Liver (tissue), 9 donors: ENCODE results near the gene LIFR. TPM values are rescaled to one million over a fixed set of nuclear protein-coding genes. Genes with fewer than 3 reads are reported as not detected.

Experiments
- DNase-seq: peaks from one replicate; pipeline ENCODE4 v3.0.0-alpha.2; 2017; ENCODE audit warnings: low spot score
- H3K27ac ChIP-seq, 2 donors: one replicate each; pipeline ENCODE4 v1.7.0; 2013; ENCODE audit warnings: inconsistent platforms in 2 of 2, low read length in 2 of 2, control low read depth in 1 of 2, low read depth in 1 of 2, mild to moderate bottlenecking in 1 of 2
- H3K27me3 ChIP-seq, 4 donors: one replicate each; pipeline versions ENCODE4 v1.6.1 to v1.7.0; 2013; ENCODE audit warnings: low read length in 3 of 4, inconsistent platforms in 1 of 4, mild to moderate bottlenecking in 1 of 4, moderate library complexity in 1 of 4; ENCODE audit not compliant: control insufficient read depth in 4 of 4, insufficient read depth in 4 of 4
- H3K36me3 ChIP-seq, 4 donors: one replicate each; pipeline versions ENCODE4 v1.6.1 to v1.7.0; 2013; ENCODE audit warnings: low read length in 3 of 4, mild to moderate bottlenecking in 3 of 4, low read depth in 1 of 4, moderate library complexity in 1 of 4; ENCODE audit not compliant: control insufficient read depth in 4 of 4, insufficient read depth in 3 of 4
- H3K4me1 ChIP-seq, 4 donors: one replicate each; pipeline versions ENCODE4 v1.6.1 to v1.7.0; 2013; ENCODE audit warnings: low read length in 3 of 4, mild to moderate bottlenecking in 3 of 4, moderate library complexity in 1 of 4; ENCODE audit not compliant: control insufficient read depth in 4 of 4, insufficient read depth in 4 of 4
- H3K4me3 ChIP-seq, 3 donors: one replicate each; pipeline versions ENCODE4 v1.6.1 to v1.7.0; 2013; ENCODE audit warnings: low read length in 3 of 3, control low read depth in 1 of 3, low read depth in 1 of 3, mild to moderate bottlenecking in 1 of 3
- H3K9ac ChIP-seq, 2 donors: one replicate each; pipeline ENCODE4 v1.7.0; 2013; ENCODE audit warnings: low read length in 2 of 2, mild to moderate bottlenecking in 2 of 2, moderate library complexity in 2 of 2, control low read depth in 1 of 2, low read depth in 1 of 2
- H3K9me3 ChIP-seq, 4 donors: one replicate each; pipeline versions ENCODE4 v1.6.1 to v1.7.0; 2013; ENCODE audit warnings: low read length in 3 of 4; ENCODE audit not compliant: control insufficient read depth in 4 of 4
- EGR1 ChIP-seq, 2 donors: IDR thresholded peaks; 2 replicates each; pipeline ENCODE4 v1.6.1; 2016 to 2018; ENCODE audit warnings: antibody characterized with exemption in 2 of 2, low read depth in 2 of 2
- HNF4G ChIP-seq: IDR thresholded peaks from 2 replicates; pipeline ENCODE4 v1.6.1; 2016; ENCODE audit warnings: antibody characterized with exemption
- NR2F2 ChIP-seq: IDR thresholded peaks from 2 replicates; pipeline ENCODE4 v1.6.1; 2016; ENCODE audit warnings: antibody characterized with exemption
- RAD21 ChIP-seq, 2 donors: IDR thresholded peaks; 2 replicates each; pipeline ENCODE4 v1.6.1; 2016; ENCODE audit warnings: antibody characterized with exemption in 2 of 2, mild to moderate bottlenecking in 2 of 2
- RXRA ChIP-seq, 2 donors: IDR thresholded peaks; 2 replicates each; pipeline ENCODE4 v1.6.1; 2017 to 2018; ENCODE audit warnings: antibody characterized with exemption in 2 of 2, mild to moderate bottlenecking in 1 of 2
- SP1 ChIP-seq: IDR thresholded peaks from 2 replicates; pipeline ENCODE4 v1.6.1; 2018; ENCODE audit warnings: antibody characterized with exemption, mild to moderate bottlenecking
- TAF1 ChIP-seq: conservative IDR thresholded peaks from 2 replicates; pipeline ENCODE4 v1.6.1; 2016; ENCODE audit warnings: antibody characterized with exemption, mild to moderate bottlenecking
- WGBS: extraction: QIAGEN DNeasy Blood & Tissue Kit; methylation state at CpG from one replicate; pipeline ENCODE4 v1.1.7; 2013; 5-methylcytosine and 5-hydroxymethylcytosine counted together
- polyA plus RNA-seq, 2 donors: library from polyadenylated mRNA; stranded (reverse) in 1 of 2; unstranded in 1 of 2; fragments of 200-250 nt in 1 of 2; fragments of >200 nt in 1 of 2; fragmentation: Nextera tagmentation in 1 of 2; extraction: Ambion mirVana in 1 of 2; gene quantifications; one replicate each; pipeline versions ENCODE4 v1.2.1 to v1.2.3, GENCODE V29; 2013 to 2015
- total RNA-seq, 2 donors: library from RNA; depleted of rRNA; stranded (reverse); fragments of >200 nt; gene quantifications; one replicate each; pipeline ENCODE4 v1.2.3, GENCODE V29; 2014
- TF ChIP-seq, protein P1 (sequence below): IDR thresholded peaks from 2 replicates; pipeline ENCODE4 v1.6.1; 2016; ENCODE audit warnings: antibody characterized with exemption, mild to moderate bottlenecking
- TF ChIP-seq, protein P2 (sequence below): IDR thresholded peaks from 2 replicates; pipeline ENCODE4 v1.6.1; 2016; ENCODE audit warnings: antibody characterized with exemption
- donor health status: healthy.
- donor health status: healthy.
- donor health status: healthy.
- donor health status: healthy.
- donor health status: healthy.

Gene LIFR
- total and polyA plus RNA-seq, 4 donors: 10.5 to 79.7 (median 32.8) TPM

DNA sequence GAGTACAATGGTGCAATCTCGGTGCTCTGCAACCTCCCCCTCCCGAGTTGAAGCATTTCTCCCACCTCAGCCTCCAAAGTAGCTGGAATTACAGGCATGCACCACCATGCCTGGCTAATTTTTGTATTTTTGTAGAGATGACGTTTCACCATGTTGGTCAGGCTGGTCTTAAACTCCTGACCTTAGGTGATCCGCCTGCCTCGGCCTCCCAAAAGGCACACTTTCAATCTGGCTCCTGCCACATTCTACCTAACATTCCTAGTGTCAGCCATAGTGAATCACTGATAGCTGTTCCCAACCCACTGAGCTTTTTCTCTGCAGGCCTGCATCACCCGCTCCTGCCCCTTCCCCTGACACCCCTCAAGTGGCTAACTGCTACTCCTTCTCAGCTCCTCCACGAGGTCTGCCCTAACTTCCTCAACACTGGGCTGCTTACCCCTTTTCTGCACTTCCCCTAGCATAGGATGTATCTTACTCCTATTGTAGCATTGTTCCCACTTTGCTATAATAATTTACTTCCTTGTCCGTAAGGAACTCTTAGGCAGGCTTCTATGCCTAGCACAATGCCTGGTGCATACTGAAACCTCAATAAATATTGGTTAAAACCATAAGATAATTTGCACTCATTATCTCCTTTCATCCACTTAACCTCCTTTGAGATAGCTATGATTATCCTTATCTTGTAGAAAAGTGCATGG is 42.0 kb upstream of the LIFR start:
- no peak for TF ChIP-seq SP1
- DNase-seq: no peak
- Histone ChIP-seq H3K9ac (no peak overlapping the region), H3K36me3 (no peaks in the 10 kb centered on the region), H3K9me3 (no peaks in the 10 kb centered on the region), H3K27ac (no peak overlapping the region), H3K4me1 (no peaks in the 10 kb centered on the region), H3K4me3 (no peak overlapping the region), H3K27me3 (peaks cover 0 to 9% (median 0%) of the 10 kb centered on the region in 4 donors)
- WGBS: 78% methylated on average over 8 of the region's 8 CpGs

DNA sequence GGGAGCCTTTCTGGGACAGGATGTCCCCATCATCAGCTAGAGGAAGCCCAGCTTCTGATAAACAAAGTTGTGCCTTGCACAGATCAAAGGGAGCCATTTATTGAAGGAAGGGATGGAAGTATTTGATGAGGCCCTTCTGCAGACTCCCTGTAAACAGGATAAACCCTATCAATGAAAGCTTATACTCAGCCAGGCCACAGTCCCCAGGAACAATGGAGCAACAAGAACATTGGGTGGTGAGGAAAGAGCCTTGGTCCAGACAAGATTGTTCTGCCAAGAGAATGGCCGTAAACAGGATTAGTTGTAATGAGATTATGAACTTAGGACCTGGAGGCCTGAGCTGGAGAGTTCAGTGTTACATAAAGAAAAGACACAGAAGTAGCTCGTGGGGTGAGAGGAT is 40.5 kb upstream of the LIFR start:
- H3K9ac ChIP-seq: no peak overlapping the region
- no peak for DNase-seq
- peaks cover 0 to 9% (median 0%) of the 10 kb centered on the region in 4 donors for H3K27me3 ChIP-seq
- TF ChIP-seq, protein P1, sequence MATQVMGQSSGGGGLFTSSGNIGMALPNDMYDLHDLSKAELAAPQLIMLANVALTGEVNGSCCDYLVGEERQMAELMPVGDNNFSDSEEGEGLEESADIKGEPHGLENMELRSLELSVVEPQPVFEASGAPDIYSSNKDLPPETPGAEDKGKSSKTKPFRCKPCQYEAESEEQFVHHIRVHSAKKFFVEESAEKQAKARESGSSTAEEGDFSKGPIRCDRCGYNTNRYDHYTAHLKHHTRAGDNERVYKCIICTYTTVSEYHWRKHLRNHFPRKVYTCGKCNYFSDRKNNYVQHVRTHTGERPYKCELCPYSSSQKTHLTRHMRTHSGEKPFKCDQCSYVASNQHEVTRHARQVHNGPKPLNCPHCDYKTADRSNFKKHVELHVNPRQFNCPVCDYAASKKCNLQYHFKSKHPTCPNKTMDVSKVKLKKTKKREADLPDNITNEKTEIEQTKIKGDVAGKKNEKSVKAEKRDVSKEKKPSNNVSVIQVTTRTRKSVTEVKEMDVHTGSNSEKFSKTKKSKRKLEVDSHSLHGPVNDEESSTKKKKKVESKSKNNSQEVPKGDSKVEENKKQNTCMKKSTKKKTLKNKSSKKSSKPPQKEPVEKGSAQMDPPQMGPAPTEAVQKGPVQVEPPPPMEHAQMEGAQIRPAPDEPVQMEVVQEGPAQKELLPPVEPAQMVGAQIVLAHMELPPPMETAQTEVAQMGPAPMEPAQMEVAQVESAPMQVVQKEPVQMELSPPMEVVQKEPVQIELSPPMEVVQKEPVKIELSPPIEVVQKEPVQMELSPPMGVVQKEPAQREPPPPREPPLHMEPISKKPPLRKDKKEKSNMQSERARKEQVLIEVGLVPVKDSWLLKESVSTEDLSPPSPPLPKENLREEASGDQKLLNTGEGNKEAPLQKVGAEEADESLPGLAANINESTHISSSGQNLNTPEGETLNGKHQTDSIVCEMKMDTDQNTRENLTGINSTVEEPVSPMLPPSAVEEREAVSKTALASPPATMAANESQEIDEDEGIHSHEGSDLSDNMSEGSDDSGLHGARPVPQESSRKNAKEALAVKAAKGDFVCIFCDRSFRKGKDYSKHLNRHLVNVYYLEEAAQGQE: no peak
- TF ChIP-seq RAD21 (IDR thresholded peaks at IDR 0.05): peak in 1 of 2 donors; percentile 14
- TF ChIP-seq NR2F2: peak; percentile 58
- TF ChIP-seq, protein P2, sequence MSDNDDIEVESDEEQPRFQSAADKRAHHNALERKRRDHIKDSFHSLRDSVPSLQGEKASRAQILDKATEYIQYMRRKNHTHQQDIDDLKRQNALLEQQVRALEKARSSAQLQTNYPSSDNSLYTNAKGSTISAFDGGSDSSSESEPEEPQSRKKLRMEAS: no peak
- peak in 1 of 2 donors; percentile 6 for TF ChIP-seq RXRA (IDR thresholded peaks at IDR 0.05)
- TF ChIP-seq SP1: peak; percentile 11
- H3K4me3 ChIP-seq: no peak overlapping the region
- H3K9me3 ChIP-seq: no peaks in the 10 kb centered on the region
- H3K4me1 ChIP-seq: no peaks in the 10 kb centered on the region
- H3K36me3 ChIP-seq: no peaks in the 10 kb centered on the region
- 75% methylated on average over 2 of the region's 2 CpGs for WGBS
- no peak overlapping the region for H3K27ac ChIP-seq

DNA sequence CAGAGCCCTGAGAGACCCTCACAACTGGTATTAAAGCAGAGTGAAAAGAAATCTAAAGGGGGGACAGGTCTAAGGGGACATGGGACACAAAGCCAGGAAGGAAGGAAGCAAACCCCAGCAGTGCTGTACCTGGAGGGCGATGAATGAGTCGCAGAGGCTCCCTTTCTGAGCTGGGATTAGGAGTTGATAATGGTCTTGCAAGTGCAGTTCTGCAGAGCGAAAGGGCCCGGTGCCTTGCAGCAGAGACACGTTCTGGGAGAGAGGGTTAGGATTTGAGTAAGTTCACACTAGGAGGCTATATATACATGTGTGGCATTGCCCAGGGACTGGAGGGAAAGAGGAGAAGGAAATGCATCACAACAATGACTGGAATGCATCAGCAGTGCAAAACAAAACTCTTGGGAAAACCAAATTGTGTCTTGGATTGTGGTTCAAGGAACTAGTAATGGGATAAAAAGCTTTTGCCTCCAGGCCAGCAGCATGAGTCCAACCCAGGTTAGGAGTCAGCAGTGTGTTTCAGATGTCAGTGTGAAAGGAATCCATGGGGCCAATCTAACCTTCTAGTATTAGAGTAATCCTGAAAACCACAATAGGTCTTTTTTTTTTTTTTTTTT is 38.8 kb upstream of the LIFR start:
- Histone ChIP-seq H3K36me3 (no peaks in the 10 kb centered on the region), H3K9ac (no peak overlapping the region), H3K4me1 (no peaks in the 10 kb centered on the region), H3K9me3 (no peaks in the 10 kb centered on the region), H3K27me3 (peaks cover 0 to 16% (median 0%) of the 10 kb centered on the region in 4 donors), H3K4me3 (no peak overlapping the region), H3K27ac (no peak overlapping the region)
- WGBS: 77% methylated on average over 5 of the region's 5 CpGs
- DNase-seq: no peak
- TF ChIP-seq HNF4G: no peak
- no peak for TF ChIP-seq RAD21 (IDR thresholded peaks at IDR 0.05)
- TF ChIP-seq TAF1: no peak
- no peak for TF ChIP-seq EGR1 (IDR thresholded peaks at IDR 0.05; ENCODE audit: low read depth in 2 of 2)
